Stimulated activated CD8-positive, alpha-beta memory T cell treated with anti-CD3 and anti-CD28 coated beads, Interleukin-4, amount 100 ng/mL, for 1 hour (primary cell): ENCODE data around the gene WDFY1.
"Not testable (repeated sequence)": the region's sequence is repeated elsewhere in the genome, so short reads cannot be mapped to it uniquely, and the experiment has no call there.

Experiments
- DNase-seq, 2 donors: peaks; one replicate each; pipeline ENCODE4 v3.0.0-alpha.2; 2020; ENCODE audit warnings: low read depth in 2 of 2, low spot score in 1 of 2

WDFY1 gene

GRCh38 chr2:223957092-223957851 lies 12.1 kb upstream of the WDFY1 start, which contains the start of gene MRPL44:
Gene MRPL44, plus strand, starts transcription at chr2:223957463. Its CDS starts 10 bp downstream, at chr2:223957473.
- DNase-seq, result peak; percentile 95 to 97

GRCh38 chr2:223956300-223956699 lies 11.2 kb upstream of the WDFY1 start:
- no peak for DNase-seq

GRCh38 chr2:223954401-223954800 lies 9.3 kb upstream of the WDFY1 start:
- DNase-seq, result no peak

- no peak for DNase-seq
These were observed 7.3 kb upstream of the WDFY1 start for GRCh38 chr2:223952280-223952968.

GRCh38 chr2:223950448-223951347 lies 5.6 kb upstream of the WDFY1 start:
- DNase-seq, result no peak

- DNase-seq, result no peak
These were observed 4.2 kb upstream of the WDFY1 start for GRCh38 chr2:223949241-223949840.

GRCh38 chr2:223947711-223948205 lies 2.6 kb upstream of the WDFY1 start:
- DNase-seq, result no peak

GRCh38 chr2:223945755-223946154 lies 620 bp upstream of the WDFY1 start:
- no peak for DNase-seq

GRCh38 chr2:223944166-223944702 lies 901 bp downstream of the WDFY1 start:
- no peak for DNase-seq

GRCh38 chr2:223943561-223944008 lies 1.6 kb downstream of the WDFY1 start:
- no peak for DNase-seq

- DNase-seq, result no peak
These were observed 2.0 kb downstream of the WDFY1 start for GRCh38 chr2:223943135-223943534.

GRCh38 chr2:223941579-223942277 lies 3.4 kb downstream of the WDFY1 start:
- DNase-seq, result no peak

- not testable (repeated sequence) for DNase-seq
These were observed 5.7 kb downstream of the WDFY1 start for GRCh38 chr2:223939438-223939837.

- no peak for DNase-seq
These were observed 7.6 kb downstream of the WDFY1 start for GRCh38 chr2:223937535-223937934.

- no peak for DNase-seq
These were observed 8.2 kb downstream of the WDFY1 start for GRCh38 chr2:223936862-223937326.

- DNase-seq, result no peak
These were observed 9.5 kb downstream of the WDFY1 start for GRCh38 chr2:223935459-223936125.

GRCh38 chr2:223934870-223935269 lies 10.3 kb downstream of the WDFY1 start:
- no peak for DNase-seq

- DNase-seq, result no peak
These were observed 12.0 kb downstream of the WDFY1 start for GRCh38 chr2:223932816-223933800.
